ENCODE measurements around the gene NKAIN2.
"Not testable (repeated sequence)": the region's sequence is repeated elsewhere in the genome, so short reads cannot be mapped to it uniquely, and the experiment has no call there.

Gene NKAIN2

DNA sequence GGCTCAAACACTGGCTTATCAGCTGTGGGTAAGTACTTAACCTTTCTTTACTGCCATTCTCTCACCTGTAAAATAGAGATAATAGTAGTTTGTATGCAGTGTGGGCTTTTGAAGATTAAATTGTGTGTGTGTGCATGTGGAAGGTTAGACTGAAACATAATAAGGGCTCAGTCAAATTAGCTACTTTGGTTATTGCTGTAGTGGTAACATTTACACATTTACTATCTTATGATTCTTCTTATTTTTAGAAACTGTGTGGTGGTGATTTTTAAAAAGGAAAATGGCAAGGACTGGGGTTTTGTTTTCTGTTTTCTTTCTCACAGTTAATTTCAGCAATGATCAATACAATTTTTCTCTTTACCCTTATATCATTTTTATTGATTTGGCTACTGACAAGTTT lies 206.9 kb downstream of the NKAIN2 start:
- no peaks in the 10 kb centered on the region for H3K9me3 ChIP-seq
- H3K36me3 ChIP-seq, result no peaks in the 10 kb centered on the region
- TF ChIP-seq CTCF (IDR thresholded peaks at IDR 0.05), result no peak
- no peaks in the 10 kb centered on the region for H3K27me3 ChIP-seq
- H3K27ac ChIP-seq, result no peak overlapping the region
- H3K4me1 ChIP-seq (ENCODE audit: control insufficient read depth in 1 of 2, insufficient read depth in 1 of 2, low read depth in 1 of 2, low read length in 1 of 2), result peaks cover 19 to 22% of the 10 kb centered on the region in 2 experiments
- H3K4me3 ChIP-seq (ENCODE audit: low read depth in 1 of 2, low read length in 1 of 2), result no peak overlapping the region

DNA sequence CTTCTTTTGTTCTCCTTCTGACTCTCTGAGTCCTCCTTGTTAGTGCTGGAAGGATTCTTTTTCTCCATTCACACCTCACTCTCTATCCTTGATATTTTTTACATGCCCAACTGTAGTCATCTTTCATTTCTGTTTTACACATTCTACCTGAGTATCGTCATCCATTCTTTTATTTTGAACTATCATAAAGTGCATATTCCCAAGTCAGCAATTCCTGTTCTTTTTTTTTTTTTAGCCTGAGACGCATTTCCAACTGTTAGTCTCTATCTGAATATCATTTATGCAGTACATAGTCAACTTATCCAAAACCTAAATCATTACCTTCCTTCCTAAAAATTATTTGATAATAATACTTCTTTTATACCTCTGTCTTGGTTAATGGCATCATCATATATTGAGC lies 207.5 kb downstream of the NKAIN2 start:
- H3K27me3 ChIP-seq, result no peaks in the 10 kb centered on the region
- TF ChIP-seq CTCF (IDR thresholded peaks at IDR 0.05), result no peak
- H3K36me3 ChIP-seq, result no peaks in the 10 kb centered on the region
- H3K4me3 ChIP-seq (ENCODE audit: low read depth in 1 of 2, low read length in 1 of 2), result no peak overlapping the region
- no peaks in the 10 kb centered on the region for H3K9me3 ChIP-seq
- H3K27ac ChIP-seq, result no peak overlapping the region
- H3K4me1 ChIP-seq (ENCODE audit: control insufficient read depth in 1 of 2, insufficient read depth in 1 of 2, low read depth in 1 of 2, low read length in 1 of 2), result peaks cover 13 to 16% of the 10 kb centered on the region in 2 experiments

DNA sequence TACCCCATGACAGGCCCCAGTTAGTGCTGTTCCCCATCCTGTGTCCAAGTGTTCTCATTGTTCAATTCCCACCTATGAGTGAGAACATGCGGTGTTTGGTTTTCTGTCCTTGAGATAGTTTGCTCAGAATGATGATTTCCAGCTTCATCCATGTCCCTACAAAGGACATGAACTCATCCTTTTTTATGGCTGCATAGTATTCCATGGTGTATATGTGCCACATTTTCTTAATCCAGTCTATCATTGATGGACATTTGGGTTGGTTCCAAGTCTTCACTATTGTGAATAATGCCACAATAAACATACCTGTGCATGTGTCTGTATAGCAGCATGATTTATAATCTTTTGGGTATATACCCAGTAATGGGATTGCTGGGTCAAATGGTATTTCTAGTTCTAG lies 218.4 kb downstream of the NKAIN2 start:
- H3K27me3 ChIP-seq; H3K9me3 ChIP-seq; H3K4me1 ChIP-seq (ENCODE audit: control insufficient read depth in 1 of 2, insufficient read depth in 1 of 2, low read depth in 1 of 2, low read length in 1 of 2); H3K36me3 ChIP-seq; H3K27ac ChIP-seq; H3K4me3 ChIP-seq (ENCODE audit: low read depth in 1 of 2, low read length in 1 of 2): not testable (repeated sequence)

GRCh38 chr6:124022641-124023040 lies 219.0 kb downstream of the NKAIN2 start:
- Histone ChIP-seq H3K27ac (no peak overlapping the region), H3K36me3 (no peaks in the 10 kb centered on the region), H3K9me3 (no peaks in the 10 kb centered on the region), H3K27me3 (no peaks in the 10 kb centered on the region), H3K4me3 (ENCODE audit: low read depth in 1 of 2, low read length in 1 of 2) (no peak overlapping the region), H3K4me1 (ENCODE audit: control insufficient read depth in 1 of 2, insufficient read depth in 1 of 2, low read depth in 1 of 2, low read length in 1 of 2) (no peaks in the 10 kb centered on the region)
- no peak for TF ChIP-seq CTCF (IDR thresholded peaks at IDR 0.05)

- H3K4me1 ChIP-seq (ENCODE audit: control insufficient read depth in 1 of 2, insufficient read depth in 1 of 2, low read depth in 1 of 2, low read length in 1 of 2), result no peaks in the 10 kb centered on the region
- H3K27me3 ChIP-seq, result no peaks in the 10 kb centered on the region
- TF ChIP-seq CTCF (IDR thresholded peaks at IDR 0.05), result no peak
- no peaks in the 10 kb centered on the region for H3K9me3 ChIP-seq
- H3K4me3 ChIP-seq (ENCODE audit: low read depth in 1 of 2, low read length in 1 of 2), result no peak overlapping the region
- no peaks in the 10 kb centered on the region for H3K36me3 ChIP-seq
- H3K27ac ChIP-seq, result no peak overlapping the region
Observed at GRCh38 chr6:124026694-124027093, 223.0 kb downstream of the NKAIN2 start.

DNA sequence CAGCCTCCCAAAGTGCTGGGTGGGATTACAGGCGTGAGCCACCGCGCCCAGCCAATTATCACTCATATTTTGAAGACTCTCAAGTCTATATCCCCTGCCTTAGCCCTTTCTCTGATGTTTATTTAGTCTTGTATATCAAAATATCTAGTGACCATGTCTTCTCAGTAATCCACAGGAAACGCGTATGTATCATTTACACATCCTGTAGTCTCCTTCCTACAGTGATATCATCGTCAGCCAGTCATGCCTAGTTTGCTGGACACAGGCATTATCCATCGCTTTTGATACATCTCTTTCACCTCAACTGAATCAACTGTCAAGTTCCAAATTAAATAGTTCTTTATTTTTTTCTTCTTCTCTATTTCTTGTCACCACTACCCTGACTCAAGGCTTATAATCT lies 223.7 kb downstream of the NKAIN2 start:
- no peaks in the 10 kb centered on the region for H3K4me1 ChIP-seq (ENCODE audit: control insufficient read depth in 1 of 2, insufficient read depth in 1 of 2, low read depth in 1 of 2, low read length in 1 of 2)
- no peak overlapping the region for H3K27ac ChIP-seq
- H3K4me3 ChIP-seq (ENCODE audit: low read depth in 1 of 2, low read length in 1 of 2), result no peak overlapping the region
- no peaks in the 10 kb centered on the region for H3K9me3 ChIP-seq
- H3K27me3 ChIP-seq, result no peaks in the 10 kb centered on the region
- TF ChIP-seq CTCF (IDR thresholded peaks at IDR 0.05), result no peak
- no peaks in the 10 kb centered on the region for H3K36me3 ChIP-seq
